NCI-H2107 (cell line): ENCODE data around the gene PIK3R3.
"Not testable (repeated sequence)": the region's sequence is repeated elsewhere in the genome, so short reads cannot be mapped to it uniquely, and the experiment has no call there.

Source experiments
- DNase-seq: peaks from one replicate; lab custom pipeline; 2025; lab: John Stamatoyannopoulos, UW

Gene PIK3R3

GRCh38 chr1:46102769-46103476 is 29.5 kb downstream of the PIK3R3 start:
- no peak for DNase-seq

DNA sequence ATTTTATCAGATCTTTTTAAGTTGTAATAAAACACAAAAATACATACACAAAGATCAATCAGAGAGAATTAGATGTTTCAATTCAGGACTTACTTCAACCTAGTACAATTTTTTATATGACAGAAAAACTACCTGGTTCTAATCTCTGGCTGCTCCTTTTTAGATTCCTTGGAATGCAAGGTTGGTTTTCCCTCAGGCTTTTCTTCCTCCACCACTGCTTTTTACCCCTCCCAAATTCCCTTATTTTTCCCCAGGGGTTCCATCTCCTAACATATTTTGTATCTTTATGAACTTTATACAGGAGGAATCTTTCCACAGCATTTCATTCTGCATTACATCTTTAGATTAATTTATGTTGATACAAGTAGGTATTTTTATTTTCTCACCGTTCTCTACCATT is 33.2 kb downstream of the PIK3R3 start:
- DNase-seq: no peak

- DNase-seq: no peak
Observed at GRCh38 chr1:46098027-46098712, 34.3 kb downstream of the PIK3R3 start.

DNA sequence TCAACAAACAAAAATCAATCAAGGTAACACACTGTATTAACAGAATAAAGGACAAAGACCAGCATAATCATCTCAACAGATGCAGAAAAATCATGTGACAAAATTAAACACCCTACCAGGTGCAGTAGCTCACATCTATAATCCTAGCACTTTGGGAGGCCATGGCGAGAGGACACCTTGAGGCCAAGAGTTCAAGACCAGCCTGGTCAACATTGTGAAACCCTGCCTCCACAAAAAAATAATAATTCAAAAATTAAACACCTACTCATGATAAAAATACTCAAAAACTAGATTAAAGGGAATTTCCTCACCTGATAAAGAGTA is 35.3 kb downstream of the PIK3R3 start:
- no peak for DNase-seq

DNA sequence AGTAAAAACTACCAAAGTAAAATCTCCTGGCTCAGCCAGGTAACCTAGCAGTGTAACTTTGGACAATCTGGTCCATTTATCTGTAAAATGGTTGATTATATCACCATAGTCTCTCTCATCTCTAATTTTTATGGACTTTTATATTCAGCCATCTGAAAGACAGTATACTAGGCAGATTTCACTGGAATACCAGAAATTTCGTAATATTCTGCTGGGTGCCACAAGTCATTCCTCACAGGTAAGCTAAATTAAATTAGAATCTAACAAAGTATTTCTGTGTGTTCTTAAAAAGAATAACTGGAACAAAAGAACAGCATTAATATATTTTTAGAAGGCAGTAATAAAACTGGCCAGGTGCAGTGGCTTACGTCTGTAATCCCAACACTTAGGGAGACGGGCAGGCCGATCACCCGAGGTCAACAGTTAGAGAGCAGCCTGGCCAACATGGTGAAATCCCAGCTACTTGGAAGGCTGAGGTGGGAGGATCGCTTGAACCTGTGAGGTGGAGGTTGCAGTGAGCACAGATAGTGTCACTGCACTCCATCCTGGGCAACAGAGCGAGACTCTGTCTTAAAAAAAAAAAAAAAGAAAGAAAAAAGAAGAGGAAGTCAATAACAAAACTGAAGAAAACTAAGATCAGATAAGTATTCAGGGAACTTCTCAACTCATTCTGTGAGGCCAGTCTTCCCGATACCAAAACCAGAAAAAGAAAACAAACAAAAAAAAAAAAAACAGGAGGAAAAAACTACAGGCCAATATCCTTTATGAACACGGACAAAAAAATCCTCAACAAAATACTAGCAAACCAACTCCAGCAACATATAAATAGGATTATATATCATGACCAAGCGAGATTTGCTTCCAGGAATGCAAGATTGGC is 35.9 kb downstream of the PIK3R3 start:
- no peak for DNase-seq

- not testable (repeated sequence) for DNase-seq
Observed at GRCh38 chr1:46095110-46095509, 37.3 kb downstream of the PIK3R3 start.

GRCh38 chr1:46094471-46095005 is 37.9 kb downstream of the PIK3R3 start:
- DNase-seq: no peak

GRCh38 chr1:46093832-46094231 is 38.6 kb downstream of the PIK3R3 start:
- not testable (repeated sequence) for DNase-seq

- DNase-seq: no peak
Observed at GRCh38 chr1:46087891-46088290, 44.5 kb downstream of the PIK3R3 start.

DNA sequence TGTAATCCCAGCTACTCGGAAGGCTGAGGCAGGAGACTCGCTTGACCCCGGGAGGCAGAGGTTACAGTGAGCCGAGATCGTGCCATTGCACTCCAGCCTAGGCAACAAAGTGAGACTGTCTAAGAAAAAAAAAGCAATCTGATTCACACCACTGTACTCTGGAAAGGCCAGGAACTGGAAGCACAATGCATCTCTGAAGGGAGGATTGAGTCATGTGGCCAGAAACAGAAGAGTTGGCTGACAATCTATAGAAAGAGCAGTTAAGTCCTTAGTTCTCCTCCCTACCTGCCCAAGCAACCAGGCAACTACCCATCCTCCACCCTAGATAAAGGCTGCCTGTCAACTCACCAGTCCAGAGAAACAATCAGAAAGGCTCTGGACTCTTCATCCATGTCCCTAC is 45.9 kb downstream of the PIK3R3 start:
- no peak for DNase-seq

- DNase-seq: no peak
Observed at GRCh38 chr1:46084553-46085451, 47.6 kb downstream of the PIK3R3 start.

- no peak for DNase-seq
Observed at GRCh38 chr1:46083579-46083978, 48.9 kb downstream of the PIK3R3 start.

- DNase-seq: no peak
Observed at GRCh38 chr1:46081619-46082018, 50.8 kb downstream of the PIK3R3 start.

DNA sequence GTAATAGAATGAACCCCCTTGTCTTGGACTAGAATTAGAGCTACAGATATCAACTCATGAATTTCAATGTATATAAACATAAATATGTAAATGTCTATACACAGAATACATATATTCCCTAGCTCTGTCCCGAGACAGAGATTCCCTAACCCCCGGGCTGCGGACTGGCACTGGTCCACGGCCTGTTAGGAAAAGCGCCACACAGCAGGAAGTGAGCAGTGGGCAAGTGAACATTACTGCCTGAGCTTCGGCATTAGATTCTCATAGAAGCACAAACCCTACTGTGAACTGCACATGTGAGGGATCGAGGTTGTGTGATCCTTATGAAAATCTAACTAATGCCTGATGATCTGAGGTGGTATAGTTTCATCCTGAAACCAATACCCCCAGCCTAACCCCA is 51.2 kb downstream of the PIK3R3 start:
- no peak for DNase-seq

GRCh38 chr1:46080257-46080656 is 52.2 kb downstream of the PIK3R3 start:
- DNase-seq: no peak

DNA sequence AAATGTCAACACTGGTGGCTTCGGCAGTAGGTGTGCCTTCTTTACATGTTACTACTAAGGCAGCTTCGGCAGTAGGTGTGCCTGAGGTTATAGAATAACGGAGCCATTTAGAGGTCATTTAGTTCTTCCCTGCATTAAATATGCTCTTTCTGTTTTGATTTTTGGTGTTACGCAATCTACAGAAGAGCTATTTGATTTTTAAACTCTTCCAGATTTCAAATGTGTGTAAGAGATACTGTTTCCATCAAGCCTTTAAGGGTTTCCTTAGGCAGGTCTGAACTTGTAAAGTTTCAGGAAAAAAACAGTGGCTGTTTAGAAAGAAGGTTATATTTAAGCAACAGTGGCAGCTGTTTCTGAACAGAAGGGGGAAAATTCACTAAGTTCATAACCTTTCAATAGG is 54.8 kb downstream of the PIK3R3 start:
- no peak for DNase-seq

GRCh38 chr1:46076343-46076742 is 56.1 kb downstream of the PIK3R3 start:
- no peak for DNase-seq

DNA sequence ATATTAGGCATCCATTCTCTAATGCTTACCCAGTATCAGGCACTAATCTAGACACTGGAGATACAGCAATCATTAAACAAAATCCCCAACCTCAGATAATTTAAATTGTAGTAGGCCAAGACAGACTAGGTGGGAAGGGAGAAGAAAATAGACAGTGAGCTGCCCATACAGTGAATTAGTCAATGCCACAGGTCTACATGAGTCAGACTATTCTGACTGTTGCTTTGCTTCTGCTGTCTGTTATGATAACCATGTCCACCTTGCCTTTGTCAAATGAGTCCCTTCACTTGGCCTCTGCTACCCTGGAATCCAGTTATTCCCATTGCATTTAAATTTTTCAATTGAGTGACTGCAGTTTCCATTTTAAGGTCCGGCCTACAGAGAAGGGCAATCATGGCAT is 59.5 kb downstream of the PIK3R3 start:
- no peak for DNase-seq

DNA sequence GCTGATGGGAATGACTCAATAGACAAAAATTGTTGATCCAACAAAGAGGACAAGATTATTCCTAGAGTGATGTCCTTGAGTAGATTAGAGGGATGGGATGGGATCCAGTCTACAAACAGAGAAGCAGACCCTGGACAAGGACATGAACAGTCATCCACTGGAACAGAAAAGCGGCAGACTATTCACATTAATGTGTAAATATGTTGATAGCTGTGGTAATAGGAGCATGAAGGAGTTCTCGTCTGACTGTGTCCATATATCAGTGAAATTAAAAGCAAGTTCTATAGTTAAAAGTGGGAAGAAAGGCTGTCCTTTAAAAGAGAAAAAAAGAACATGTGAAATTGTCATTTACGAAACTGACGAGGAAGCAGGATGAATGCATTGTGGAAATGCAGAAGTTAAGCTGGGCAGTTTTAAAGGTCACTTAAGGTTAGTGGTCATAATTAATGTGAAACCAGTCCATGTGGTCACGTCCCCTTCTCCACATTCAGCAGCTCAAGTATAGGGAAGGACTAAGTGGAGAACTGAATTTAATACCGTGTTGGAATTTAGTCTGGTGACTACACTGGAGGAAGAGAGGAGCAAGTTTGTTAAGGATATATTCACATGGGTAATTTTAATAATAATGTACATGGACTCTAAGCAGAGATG is 62.1 kb downstream of the PIK3R3 start:
- no peak for DNase-seq

- DNase-seq: no peak
Observed at GRCh38 chr1:46068525-46068924, 63.9 kb downstream of the PIK3R3 start.

- DNase-seq: no peak
Observed at GRCh38 chr1:46067652-46068051, 64.8 kb downstream of the PIK3R3 start.
